ENCODE data around the gene APMAP.

The APMAP gene

GRCh38 chr20:24986436-24987015, 6.0 kb downstream of the APMAP start:
- DNase-seq = no peak

GRCh38 chr20:24985802-24986201, 6.7 kb downstream of the APMAP start:
- DNase-seq = no peak

- no peak for DNase-seq
These were observed 7.5 kb downstream of the APMAP start for GRCh38 chr20:24984961-24985640.

GRCh38 chr20:24983896-24984295, 8.7 kb downstream of the APMAP start:
- no peak for DNase-seq

- no peak for DNase-seq
These were observed 10.8 kb downstream of the APMAP start for GRCh38 chr20:24981790-24982189.

- no peak for DNase-seq
These were observed 11.3 kb downstream of the APMAP start for GRCh38 chr20:24981282-24981681.

GRCh38 chr20:24980291-24981053, 12.1 kb downstream of the APMAP start:
- no peak for DNase-seq

- no peak for DNase-seq
These were observed 13.3 kb downstream of the APMAP start for GRCh38 chr20:24979036-24979960.

- DNase-seq = no peak
These were observed 14.0 kb downstream of the APMAP start for GRCh38 chr20:24978513-24978912.

GRCh38 chr20:24977797-24978196, 14.8 kb downstream of the APMAP start:
- DNase-seq = no peak

GRCh38 chr20:24977336-24977735, 15.2 kb downstream of the APMAP start:
- DNase-seq = no peak

GRCh38 chr20:24972341-24972740, 20.2 kb downstream of the APMAP start:
- DNase-seq = no peak

- DNase-seq = no peak
These were observed 21.0 kb downstream of the APMAP start for GRCh38 chr20:24971376-24972101.

GRCh38 chr20:24970754-24971153, 21.8 kb downstream of the APMAP start:
- no peak for DNase-seq

- no peak for DNase-seq
These were observed 22.5 kb downstream of the APMAP start for GRCh38 chr20:24970030-24970553.

- no peak for DNase-seq
These were observed 23.1 kb downstream of the APMAP start for GRCh38 chr20:24969186-24970029.

- DNase-seq = no peak
These were observed 24.2 kb downstream of the APMAP start for GRCh38 chr20:24968278-24968800.

- DNase-seq = no peak
These were observed 26.1 kb downstream of the APMAP start for GRCh38 chr20:24966317-24967012.

- no peak for DNase-seq
These were observed 27.3 kb downstream of the APMAP start for GRCh38 chr20:24965065-24965919.
